A204.1 (cell line): ENCODE measurements around the gene LAMP1.
"Not testable (repeated sequence)": the region's sequence is repeated elsewhere in the genome, so short reads cannot be mapped to it uniquely, and the experiment has no call there.

Experiments used
- FAIRE-seq: peaks from 2 replicates; lab custom pipeline; 2012; peaks lifted over from hg19 to GRCh38; lab: Jason Lieb, UNC

Gene LAMP1, protein sequence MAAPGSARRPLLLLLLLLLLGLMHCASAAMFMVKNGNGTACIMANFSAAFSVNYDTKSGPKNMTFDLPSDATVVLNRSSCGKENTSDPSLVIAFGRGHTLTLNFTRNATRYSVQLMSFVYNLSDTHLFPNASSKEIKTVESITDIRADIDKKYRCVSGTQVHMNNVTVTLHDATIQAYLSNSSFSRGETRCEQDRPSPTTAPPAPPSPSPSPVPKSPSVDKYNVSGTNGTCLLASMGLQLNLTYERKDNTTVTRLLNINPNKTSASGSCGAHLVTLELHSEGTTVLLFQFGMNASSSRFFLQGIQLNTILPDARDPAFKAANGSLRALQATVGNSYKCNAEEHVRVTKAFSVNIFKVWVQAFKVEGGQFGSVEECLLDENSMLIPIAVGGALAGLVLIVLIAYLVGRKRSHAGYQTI

DNA sequence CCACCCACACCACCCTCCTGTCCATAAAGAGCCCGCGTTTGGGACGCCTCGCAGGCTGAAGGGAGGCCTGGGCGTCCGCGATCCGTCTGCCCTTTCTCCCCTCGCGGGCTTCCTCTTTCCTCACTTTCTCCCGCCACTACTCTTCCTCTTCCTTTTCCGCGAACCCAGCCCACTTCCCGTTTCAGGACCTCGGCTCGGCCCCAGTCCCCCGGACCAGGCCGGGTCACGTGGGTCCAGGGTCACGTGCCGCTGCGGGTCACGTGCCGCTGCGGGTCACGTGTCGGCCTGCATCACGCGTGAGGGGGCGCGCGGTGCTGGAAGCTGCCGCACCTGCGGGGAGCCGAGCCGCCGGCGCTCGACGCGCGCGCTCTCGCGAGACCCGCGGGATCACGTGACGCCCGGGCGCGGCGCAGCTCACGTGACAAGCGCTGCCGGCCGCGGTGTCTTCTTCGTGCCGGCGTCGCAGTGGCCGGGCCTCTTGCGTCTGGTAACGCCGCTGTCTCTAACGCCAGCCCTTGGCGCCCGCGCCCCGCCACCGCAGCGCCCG is at the start of gene LAMP1:
Gene LAMP1, plus strand, starts transcription at position 417 of the 547 bp plus-strand sequence. CDS start 196 bp downstream, outside the sequence.
- no peak for FAIRE-seq

DNA sequence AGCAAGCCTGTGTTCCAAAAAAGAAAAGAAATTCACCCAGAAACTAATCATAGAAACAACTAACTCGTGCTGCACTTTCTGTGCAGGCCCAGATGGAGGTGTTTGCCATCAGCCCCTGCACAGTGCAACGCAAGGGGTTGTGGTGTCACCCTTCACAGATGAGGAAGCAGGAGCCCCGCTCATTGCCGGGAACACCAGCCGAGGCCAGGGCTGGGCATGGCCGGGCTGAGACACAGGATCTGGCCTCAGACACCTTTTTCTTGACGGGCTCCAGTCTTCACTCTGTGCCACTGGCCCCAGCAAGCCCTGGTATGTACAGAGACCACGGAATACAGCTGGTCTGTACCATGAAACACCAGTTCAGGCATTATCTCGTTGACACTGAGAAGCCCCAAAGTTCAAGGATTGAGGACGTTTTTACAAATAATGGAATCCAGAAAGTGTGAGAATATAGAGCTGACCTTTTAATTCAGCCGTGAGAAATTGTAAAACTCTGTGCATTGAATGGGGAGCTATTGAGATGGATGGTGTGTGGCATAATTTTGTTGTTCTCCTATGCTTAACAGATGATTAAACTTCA is 44.4 kb upstream of the LAMP1 start:
- FAIRE-seq = no peak

DNA sequence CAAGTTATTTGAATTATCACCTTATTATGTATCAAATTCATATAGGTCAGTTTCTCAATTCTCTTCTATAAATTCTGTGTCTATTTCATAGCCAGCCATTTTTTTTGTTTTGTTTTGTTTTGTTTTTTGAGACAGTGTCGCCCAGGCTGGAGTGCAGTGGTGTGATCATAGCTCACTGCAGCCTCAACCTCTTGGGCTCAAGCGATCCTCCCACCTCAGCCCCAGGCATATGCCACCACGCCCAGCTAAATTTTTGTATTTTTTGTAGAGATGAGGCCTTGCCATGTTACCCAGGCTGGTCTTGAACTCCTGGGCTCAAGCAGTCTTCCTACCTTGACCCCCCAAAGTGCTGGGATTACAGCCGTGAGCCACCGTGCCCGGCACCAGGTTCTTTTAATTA is 39.1 kb upstream of the LAMP1 start:
- FAIRE-seq = not testable (repeated sequence)

DNA sequence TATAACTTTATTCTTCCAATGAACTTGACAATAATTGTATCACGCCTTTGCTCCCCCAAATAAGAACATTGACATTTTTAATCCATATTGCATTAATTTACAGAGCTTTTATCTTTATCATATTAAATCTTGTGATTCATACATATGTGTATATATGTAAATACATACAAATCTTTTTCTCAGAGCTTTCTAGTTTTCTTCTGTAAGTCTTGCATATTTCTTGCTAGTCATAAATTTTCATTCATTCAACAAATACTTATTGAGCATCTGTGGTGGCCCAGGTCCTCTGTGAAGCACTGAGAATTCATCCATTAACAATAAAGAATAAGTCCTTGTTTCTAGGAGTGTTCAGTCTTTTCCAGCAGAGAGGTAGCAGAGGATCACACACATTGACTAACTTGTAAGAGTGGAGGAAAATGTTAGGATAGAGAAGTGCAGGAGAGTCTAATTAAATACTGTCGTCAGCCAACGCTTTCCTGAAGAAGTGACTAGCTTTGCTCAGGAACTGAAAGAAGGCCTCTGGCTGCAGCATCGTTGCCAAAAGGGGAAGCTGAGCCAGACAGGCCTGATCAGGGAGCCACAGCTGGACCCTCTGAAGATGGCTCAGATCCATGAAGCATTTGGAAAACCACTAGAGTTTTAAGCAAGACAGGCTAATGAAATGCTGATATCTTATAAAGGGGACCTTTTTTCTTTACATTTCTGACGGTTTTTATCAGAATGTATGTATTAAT is 38.6 kb upstream of the LAMP1 start:
- no peak for FAIRE-seq

DNA sequence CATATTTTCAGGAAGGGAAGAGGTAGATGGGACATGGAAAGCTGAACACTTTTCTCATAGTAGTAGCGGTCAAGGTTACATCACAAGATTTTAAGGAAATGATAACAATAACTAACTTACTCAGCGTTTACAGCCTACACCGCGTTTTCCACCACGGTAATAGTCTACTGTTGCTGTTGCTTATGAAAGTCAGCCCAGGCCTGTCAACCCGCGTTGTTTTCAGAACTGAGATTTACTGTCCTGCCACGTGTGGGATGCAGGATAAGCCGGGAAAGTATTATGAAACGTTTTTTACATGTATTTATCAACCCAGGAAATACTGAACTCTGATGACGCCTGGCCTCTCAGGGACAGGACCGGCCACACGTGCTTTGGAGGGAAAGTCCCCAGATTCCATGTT is 36.0 kb upstream of the LAMP1 start:
- no peak for FAIRE-seq

DNA sequence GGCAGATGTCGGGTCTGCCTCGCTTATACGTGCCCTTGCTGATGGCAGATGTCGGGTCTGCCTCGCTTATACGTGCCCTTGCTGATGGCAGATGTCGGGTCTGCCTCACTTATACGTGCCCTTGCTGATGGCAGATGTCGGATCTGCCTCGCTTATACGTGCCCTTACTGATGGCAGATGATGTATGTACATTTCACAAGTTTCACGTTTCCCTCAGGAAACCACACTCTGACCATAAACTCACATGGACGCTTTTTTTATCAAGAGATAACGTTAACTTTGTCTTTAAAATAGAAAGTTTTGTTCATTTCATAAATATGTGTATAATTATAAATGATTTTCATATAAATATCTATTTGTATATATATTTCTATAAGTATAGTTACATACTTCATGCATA is 34.0 kb upstream of the LAMP1 start:
- FAIRE-seq = not testable (repeated sequence)

DNA sequence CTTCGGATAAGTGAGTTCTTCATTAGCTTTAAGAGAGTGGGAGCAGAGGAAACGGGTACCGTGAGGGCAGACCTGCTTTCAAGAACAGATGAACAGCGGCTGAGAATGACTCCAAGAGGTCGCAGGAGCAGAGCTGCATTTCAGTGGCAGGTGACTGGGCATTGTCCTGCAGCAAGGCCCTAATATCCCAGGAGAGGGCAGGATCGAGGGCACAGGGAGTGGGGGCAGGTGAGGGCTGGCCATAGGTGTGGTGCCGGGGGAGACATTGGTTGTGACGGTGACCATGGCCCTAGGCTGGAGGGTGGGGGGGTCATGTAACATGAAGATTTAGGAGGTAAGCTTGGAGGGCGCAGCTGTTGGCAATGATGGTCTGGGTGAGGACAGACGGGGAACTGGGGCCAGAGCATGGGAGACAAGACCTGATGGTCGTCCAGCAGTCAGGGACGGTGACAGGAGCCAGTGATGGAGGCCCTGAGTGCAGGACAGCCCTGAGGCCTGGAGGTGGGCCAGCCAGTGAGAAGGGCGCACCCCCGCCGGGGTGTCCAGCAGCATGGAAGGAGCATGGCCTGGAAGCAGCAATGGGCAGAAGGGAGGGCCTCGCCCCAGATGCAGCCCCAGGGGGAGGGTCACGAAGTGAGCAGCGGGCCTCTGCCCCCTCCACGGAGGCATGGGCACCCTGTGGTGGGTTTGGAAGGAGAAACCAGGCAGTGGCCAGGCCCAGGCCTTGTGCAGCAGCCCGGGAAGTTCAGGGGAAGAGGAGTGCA is 29.2 kb upstream of the LAMP1 start:
- no peak for FAIRE-seq

DNA sequence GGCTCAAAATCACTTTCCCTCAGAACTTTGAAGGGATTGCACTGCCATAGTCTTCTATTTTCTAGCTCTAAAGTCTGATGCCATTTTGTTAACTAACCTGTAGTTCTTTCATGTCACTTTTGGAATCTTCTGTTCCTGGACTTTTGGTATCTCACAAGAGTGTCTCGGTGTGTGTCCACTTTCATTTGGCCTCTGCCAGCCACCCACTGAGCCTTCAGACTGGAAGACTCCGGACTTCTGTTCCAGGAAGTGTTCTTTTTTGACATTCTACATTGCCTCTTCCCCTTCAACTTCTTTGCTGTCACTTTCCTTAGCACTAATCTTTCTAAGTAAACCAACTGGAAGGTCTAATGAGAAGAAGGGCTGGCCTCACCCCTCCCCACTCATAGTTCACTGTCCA is 25.0 kb upstream of the LAMP1 start:
- no peak for FAIRE-seq

DNA sequence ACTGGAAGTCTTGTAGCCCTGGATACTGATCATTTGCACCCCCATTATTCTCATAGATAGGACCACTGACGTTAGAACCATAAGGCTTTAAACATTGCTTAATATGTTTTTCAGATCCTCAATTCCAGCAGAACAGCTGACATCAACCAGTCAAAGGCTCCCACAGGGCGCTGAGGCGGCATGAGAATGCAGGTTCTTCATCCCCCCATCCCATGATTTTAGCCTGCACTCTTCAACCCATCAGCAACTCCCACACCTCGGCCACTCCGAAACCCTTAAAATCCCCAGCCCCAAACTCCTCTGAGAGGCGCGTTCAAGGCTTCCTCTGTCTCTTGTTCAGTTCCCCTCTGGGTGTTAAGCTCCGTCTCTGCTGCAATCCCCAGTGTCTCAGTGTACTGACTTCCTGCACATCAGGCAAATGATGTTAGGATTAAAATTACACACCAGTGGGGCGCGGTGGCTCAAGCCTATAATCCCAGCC is 24.3 kb upstream of the LAMP1 start:
- FAIRE-seq = no peak

DNA sequence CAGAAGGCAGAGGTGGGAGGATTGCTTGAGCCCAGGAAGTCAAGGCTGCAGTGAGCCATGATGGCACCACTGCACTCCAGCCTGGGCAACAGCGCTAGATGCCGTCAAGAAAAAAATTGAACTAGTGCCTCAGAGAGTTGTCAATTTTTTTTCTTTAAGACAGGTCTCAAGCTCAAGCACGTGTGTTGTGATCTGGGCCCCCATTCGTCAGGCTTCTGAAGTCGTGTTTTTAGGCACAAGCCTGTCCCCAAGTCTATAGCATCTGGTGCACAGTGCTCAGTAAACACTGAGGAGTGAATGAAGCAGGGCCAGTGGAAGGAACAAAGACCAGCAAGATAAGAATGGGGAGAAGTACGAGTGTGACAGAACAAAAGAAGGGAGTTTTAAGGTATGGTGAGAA is 23.7 kb upstream of the LAMP1 start:
- no peak for FAIRE-seq

DNA sequence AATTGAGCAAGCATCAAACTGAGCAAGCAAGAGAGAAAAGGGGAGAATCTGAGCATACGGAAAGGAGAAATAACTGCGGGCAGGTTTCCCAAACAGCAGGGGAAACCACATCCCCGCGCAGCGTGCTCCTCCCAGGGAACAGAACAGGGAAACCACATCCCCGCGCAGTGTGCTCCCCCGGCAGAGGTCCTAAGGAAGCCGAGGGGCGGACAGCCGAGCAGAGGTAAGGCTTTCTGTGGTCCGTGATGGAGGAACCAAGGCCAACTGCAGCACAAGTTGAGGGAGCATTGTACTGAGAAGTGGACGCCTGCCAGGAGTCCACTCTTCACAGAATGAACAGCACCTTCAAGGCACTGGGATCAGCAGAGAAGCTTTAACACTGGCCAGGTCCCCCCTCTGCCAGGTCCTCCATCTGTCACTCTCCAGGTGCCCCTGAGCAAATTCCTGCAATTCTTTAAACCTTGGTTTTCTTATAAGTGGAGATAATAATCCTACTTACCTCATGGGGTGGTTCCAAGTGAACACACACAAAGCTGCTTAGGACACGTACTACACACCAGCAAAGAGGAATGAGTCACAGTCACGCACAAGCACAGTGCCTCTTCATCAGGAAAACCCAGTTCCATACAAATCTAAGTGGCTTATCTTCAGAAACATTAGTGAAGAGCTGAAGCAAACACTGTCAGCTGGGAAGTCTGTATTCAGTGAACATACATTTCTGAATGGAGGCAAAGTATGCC is 23.0 kb upstream of the LAMP1 start:
- FAIRE-seq = no peak

DNA sequence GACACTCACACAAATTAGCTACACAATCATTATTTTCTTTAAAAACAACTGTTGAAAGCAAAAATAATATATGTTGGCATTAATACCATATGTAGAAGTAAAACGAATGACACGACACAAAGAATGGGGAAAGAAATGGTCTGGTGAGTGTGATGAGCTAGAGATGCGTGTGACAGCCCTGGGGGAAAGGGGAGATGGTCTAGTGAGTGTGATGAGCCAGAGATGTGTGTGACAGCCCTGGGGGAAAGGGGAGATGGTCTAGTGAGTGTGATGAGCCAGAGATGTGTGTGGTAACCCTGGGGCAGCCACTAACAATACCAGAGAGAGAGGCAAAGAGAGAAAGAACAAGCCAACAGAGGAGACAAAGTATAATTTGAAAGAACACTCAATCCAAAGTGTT is 22.3 kb upstream of the LAMP1 start:
- no peak for FAIRE-seq

DNA sequence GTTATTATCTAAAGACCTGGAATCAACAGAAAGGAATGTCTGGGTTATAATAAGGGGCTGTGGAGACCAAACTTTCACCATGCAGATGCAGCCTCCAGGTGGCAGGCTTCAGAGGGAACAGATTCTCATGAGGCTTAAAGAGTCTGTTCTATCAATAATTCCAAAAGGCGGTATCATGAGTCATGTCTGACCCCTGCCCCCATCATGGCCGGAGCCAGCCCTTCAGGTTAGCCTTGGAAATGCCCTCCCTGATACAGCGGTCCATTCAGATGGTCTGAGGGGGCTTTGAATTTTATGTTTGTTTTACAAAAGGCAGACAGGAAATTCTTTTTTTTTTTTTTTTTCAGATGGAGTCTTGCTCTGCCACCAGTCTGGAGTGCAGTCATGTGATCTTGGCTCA is 21.7 kb upstream of the LAMP1 start:
- no peak for FAIRE-seq

DNA sequence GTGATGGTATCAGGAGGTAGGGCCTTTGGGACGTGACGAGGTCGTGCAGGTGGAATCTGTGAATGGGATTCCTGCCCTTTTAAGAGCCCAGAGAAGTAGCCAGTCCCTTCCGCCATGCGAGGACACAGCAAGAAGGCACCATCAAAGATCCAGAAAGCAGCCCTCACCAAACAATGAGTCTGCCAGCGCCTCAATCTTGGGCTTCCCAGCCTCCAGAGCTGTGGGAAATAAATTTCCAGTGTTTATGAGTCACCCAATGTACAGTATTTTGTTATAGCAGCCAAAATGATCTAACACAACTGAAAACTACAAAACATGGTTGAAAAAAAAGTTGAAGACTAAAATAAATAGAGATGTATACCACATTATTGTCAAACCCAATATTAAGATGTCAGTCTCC is 16.9 kb upstream of the LAMP1 start:
- no peak for FAIRE-seq

DNA sequence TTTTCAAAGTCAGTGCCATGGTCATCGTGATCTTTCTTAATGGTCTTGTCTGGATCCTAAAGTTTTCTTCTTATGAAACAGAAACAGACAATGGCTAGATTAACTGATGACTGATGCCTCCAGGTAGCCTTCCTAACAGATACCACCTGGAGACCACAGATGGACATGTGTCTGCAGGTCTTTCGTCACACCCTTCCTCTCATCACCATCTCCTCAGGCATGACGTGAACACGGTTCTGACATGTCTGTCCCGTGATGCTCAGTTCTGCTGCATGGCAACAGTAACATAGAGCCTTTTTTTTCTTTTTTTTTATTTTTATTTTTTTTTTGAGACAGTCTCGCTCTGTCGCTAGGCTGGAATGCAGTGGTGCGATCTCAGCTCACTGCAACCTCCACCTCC is 13.1 kb upstream of the LAMP1 start:
- no peak for FAIRE-seq

DNA sequence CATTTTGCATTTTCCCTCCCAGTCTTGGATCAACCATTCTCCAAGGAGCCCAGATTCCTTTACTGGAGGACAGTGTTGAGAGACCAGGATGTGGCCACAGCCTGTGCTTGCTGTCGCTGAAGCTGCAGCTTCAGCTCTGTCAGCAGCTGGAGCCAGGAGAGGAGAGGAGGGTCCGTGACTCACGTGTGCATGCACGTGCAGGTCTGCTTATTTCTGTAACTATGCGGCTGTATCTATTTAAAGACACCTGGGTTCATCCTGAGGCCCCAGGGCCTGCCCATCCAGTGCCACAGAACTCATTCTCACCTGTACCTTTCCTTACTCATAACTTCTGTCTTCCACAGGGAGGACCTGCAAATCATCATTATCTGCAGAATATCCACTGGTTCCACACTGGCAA is 8.2 kb upstream of the LAMP1 start:
- no peak for FAIRE-seq

DNA sequence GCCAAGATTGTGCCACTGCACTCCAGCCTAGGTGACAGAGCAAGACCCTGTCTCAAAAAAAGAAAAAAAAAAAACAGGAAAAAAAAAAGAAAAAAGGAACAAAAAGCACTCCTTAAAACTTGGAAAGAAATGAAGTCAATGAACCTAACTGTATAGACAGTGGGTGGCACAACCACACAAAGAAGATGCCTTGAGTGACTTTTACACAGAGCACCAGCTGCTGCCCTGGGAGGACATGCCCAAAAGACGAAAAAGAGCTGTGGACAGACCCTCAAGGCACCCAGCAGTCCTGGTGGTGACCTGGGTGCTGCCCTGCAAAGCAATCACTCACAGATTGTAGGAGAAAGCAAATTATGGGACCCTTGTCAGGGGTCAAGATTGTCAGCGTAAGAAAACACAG is 5.9 kb upstream of the LAMP1 start:
- no peak for FAIRE-seq

DNA sequence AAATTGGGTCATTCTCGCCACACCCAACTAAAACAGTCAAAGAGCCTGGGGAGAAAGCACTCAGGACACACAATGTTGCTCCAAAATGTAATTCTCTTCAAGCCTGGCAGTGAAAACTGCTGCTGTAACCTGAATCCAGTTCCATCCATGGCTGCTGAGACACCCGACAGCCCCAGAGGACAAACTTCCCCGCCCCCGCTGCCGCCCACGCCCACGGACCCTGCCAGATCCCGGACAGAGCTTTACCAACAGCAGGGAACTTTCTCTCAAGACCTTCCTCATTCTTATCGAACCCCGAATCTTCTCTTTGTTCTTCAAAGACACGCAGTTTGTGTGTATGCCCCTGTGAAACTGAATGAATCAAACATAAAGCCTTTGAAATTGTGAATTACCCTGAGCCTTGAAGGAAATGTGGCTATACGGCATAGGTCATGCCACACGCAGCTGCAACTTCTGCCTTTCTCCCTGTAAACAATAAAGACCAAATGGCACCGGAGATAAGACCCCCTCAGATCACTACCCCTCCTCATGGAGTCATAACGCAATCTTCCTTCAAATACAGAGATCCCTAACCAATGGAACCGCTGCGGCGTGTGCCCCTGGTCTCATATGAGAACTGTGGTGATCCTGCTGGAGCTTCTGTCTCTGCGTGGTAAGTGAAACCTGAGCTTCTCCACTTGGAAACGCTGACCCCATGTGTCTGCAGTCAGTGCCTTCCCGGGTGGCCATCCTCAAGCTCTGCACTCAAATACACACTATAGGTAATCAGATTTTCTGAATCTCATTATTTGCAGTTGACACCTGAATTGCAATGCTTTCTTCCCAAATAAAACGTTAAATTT is 4.8 kb upstream of the LAMP1 start:
- no peak for FAIRE-seq

DNA sequence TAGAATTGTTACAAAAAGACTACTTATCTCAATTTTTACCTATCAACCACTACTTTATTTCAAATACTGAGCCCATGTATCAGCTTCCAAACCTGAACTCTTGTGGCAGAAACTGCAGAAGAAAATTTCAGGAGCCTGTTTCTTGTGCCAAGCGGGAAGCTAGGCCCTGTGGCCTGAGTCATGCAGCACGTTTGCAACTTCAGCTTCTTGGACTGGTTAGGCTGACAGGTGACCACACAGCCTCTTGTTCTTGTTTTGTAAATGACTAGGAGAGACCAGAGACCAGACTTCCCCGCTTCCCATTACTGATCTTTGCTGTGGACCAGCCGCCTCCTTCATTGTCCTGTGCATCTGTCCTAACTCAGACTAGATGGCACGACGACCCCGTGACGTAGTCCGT is 3.4 kb upstream of the LAMP1 start:
- FAIRE-seq = no peak

DNA sequence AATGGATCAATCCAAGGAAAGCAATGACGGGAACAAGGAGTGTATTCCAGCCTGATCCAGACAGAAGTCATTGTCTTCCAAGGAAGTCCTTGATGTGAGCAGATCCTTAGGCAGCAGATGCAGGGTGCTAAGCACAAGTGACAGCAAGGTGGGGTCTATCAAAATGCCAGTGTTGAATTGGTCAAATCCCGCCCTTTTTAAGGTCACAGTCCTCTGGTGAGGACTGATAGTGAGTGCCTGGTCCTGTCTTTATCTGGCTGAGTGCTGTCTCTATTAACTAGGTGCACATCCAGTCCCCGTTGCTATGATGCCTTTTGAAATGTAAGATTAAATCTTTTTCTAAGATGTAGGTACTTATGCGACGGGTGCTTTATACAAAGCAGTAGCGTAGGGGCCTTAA is 1.3 kb upstream of the LAMP1 start:
- no peak for FAIRE-seq
